HepG2 (cell line): ENCODE measurements around the gene INSR.

Experiments used
- CTCF ChIP-seq: sonication (generic); formaldehyde crosslinking; IDR thresholded peaks from 2 replicates; pipeline ENCODE4 v1.5.0; 2020; ENCODE audit warnings: mild to moderate bottlenecking, missing genetic modification reagents, moderate library complexity
- FOXP1 ChIP-seq, 2 experiments: fragments of 450-650 bp in 1 of 2; IDR thresholded peaks; 2 replicates each; pipeline ENCODE4 v1.6.1; 2017 to 2018; ENCODE audit warnings: antibody characterized with exemption in 1 of 2
- IKZF1 ChIP-seq: fragments of 450-650 bp; IDR thresholded peaks from 2 replicates; pipeline ENCODE4 v1.7.1; 2016
- JUN ChIP-seq: sonication (generic); formaldehyde crosslinking; IDR thresholded peaks from 2 replicates; pipeline ENCODE4 v1.4.0; 2020; ENCODE audit warnings: mild to moderate bottlenecking, missing genetic modification reagents
- MYC ChIP-seq: sonication (generic); formaldehyde crosslinking; IDR thresholded peaks from 2 replicates; pipeline ENCODE4 v1.9.0; 2021; ENCODE audit warnings: missing genetic modification reagents, borderline replicate concordance
- PAX8 ChIP-seq: sonication (generic); formaldehyde crosslinking; IDR thresholded peaks from 2 replicates; pipeline ENCODE4 v1.8.0; 2022; ENCODE audit warnings: mild to moderate bottlenecking, missing genetic modification reagents, borderline replicate concordance
- REST ChIP-seq, 2 experiments: IDR thresholded peaks; 2 replicates each; pipeline ENCODE4 v1.6.1; 2011 to 2012; ENCODE audit warnings: low read length in 2 of 2, borderline replicate concordance in 1 of 2, low read depth in 1 of 2, mild to moderate bottlenecking in 1 of 2, moderate library complexity in 1 of 2
- SNAPC5 ChIP-seq: sonication (generic); formaldehyde crosslinking; IDR thresholded peaks from 2 replicates; pipeline ENCODE4 v1.8.1; 2023; ENCODE audit warnings: mild to moderate bottlenecking, missing genetic modification reagents, borderline replicate concordance
- ZNF556 ChIP-seq: sonication (generic); formaldehyde crosslinking; IDR thresholded peaks from 2 replicates; pipeline ENCODE4 v1.4.0; 2020; ENCODE audit warnings: mild to moderate bottlenecking, missing genetic modification reagents, borderline replicate concordance

GRCh38 chr19:7287722-7288121, 6.5 kb downstream of the INSR start:
- no peak for TF ChIP-seq ZNF556 (CRISPR knock-in tag)
- TF ChIP-seq MYC (CRISPR knock-in tag) = no peak
- no peak for TF ChIP-seq FOXP1 (IDR thresholded peaks at IDR 0.05)
- TF ChIP-seq FOXP1 (CRISPR knock-in tag; IDR thresholded peaks at IDR 0.05) = no peak
- no peak for TF ChIP-seq JUN
- TF ChIP-seq PAX8 = no peak
- TF ChIP-seq SNAPC5 (CRISPR knock-in tag) = no peak
- no peak for TF ChIP-seq CTCF (CRISPR knock-in tag)
- no peak for TF ChIP-seq IKZF1
- no peak for TF ChIP-seq REST (IDR thresholded peaks at IDR 0.05; ENCODE audit: borderline replicate concordance in 1 of 2, low read depth in 1 of 2, low read length in 2 of 2)
